ENCODE measurements around the gene POC5.
"Not testable (repeated sequence)": the region's sequence is repeated elsewhere in the genome, so short reads cannot be mapped to it uniquely, and the experiment has no call there.

POC5 gene

DNA sequence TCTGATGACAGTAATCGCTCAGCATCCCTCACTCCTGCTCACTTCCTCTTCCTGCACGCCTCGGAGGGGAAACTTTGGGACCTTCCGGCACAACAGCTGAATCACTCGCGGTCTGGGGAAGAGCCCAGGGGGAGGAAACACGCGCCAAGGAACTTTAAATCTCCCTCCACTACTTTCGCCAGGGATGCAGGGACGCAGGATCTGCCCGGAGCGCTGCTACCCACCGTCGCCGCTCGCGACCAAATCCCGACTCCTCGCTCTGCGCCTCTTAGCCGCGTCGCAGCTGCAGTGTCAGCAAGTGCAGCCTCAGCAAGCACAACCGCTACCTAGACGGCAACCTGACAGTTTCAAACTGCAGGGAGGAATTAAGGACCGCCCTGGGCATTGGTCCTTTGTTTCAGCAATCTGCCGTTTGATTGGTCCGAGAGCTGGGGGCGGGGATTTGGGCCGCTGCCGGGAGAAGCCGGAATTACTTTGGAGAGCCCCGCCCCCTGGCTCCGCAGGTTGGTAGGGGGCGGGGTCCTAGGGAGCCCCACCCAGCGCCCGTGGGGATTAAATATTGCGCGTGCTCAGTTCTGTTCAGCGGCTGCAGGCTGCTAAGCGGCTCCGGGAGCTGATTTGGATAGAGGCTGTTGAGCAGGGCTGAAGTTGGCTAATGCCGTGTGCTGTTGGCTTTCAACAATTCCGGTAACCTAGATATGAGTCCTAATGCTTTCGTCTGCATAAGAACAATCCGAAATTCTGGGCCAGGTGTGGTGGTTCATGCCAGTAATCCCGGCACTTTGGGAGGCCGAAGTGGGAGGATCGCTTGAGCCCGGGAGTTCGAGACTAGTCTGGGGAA, at the start of gene POC5:
Gene POC5 (minus strand): TSS at position 356 of the 841 bp plus-strand sequence. CDS start 4,500 bp downstream, outside the sequence.
- peak; percentile 95 to 96 for DNase-seq

GRCh38 chr5:75758116-75758515, 40.9 kb upstream of the POC5 start:
- DNase-seq: no peak

- DNase-seq: no peak
Measured at GRCh38 chr5:75756981-75757380, 39.7 kb upstream of the POC5 start.

GRCh38 chr5:75756211-75756610, 39.0 kb upstream of the POC5 start:
- DNase-seq: no peak

GRCh38 chr5:75753182-75753581, 35.9 kb upstream of the POC5 start:
- peak in 1 of 2 experiments; percentile 17 for DNase-seq

GRCh38 chr5:75744355-75744754, 27.1 kb upstream of the POC5 start:
- no peak for DNase-seq

GRCh38 chr5:75736273-75736672, 19.0 kb upstream of the POC5 start:
- no peak for DNase-seq

GRCh38 chr5:75734913-75735789, 17.9 kb upstream of the POC5 start:
- DNase-seq: peak; percentile 28 to 38

- no peak for DNase-seq
Measured at GRCh38 chr5:75733767-75734166, 16.5 kb upstream of the POC5 start.

DNA sequence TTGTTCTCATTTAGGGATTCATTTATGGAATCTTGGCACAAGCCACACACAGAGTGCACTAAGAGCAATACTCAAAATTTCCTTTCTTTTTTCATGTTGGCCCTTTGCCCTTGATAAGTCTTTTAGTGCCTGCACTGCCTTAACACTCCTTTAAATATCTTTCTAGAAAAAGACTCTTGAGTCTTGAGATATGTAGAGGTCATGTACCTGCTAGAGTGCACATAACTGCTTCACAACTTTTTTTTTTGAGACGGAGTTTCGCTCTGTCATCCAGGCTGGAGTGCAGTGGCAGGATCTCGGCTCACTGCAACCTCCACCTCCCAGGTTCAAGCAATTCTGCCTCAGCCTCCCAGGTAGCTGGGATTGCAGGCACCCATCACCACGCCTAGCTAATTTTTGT, 14.3 kb upstream of the POC5 start:
- not testable (repeated sequence) for DNase-seq

- no peak for DNase-seq
Measured at GRCh38 chr5:75729321-75729720, 12.1 kb upstream of the POC5 start.

DNA sequence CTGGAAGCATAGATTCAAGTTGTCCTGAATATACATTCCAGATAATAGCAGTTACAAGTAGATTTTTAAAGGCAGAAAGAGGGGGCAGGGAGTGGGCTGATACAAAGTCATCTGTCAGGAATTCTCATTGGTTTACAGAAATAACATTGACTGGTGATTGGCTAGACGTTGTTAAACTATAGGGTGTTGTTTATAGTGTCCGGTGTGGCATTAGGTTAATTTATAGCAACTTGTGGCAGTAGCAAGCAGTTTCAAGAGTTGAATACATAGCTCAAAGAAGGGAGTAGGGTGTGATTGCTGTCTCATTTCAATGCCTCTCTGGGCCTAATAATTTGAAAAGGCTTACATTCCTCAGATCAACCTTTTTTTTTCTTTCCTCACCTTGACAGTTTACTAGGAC, 10.7 kb upstream of the POC5 start:
- DNase-seq: no peak

- DNase-seq: not testable (repeated sequence)
Measured at GRCh38 chr5:75726224-75726623, 9.0 kb upstream of the POC5 start.

GRCh38 chr5:75723378-75723777, 6.1 kb upstream of the POC5 start:
- DNase-seq: no peak

GRCh38 chr5:75721573-75721972, 4.3 kb upstream of the POC5 start:
- no peak for DNase-seq

GRCh38 chr5:75720882-75721281, 3.6 kb upstream of the POC5 start:
- no peak for DNase-seq

- no peak for DNase-seq
Measured at GRCh38 chr5:75716715-75717081, 539 bp downstream of the POC5 start.

DNA sequence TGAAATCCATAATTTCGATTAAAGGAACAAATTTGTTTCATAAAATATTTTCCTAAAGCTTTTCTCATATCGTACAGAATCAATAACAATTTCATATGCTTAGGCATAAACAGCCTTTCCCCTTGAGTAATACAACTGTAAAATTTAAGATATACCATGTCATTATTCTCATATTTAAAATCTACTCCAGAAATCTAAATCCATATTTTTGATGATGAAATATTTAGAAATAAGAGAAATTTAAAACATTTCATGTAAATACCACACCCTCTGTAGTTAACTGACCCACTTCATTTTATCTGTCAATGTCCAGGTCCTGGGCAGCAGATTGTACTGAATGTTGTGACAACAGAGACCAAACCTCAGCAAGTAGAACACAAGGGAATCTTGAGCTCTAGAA, 5.1 kb downstream of the POC5 start:
- DNase-seq: no peak

- no peak for DNase-seq
Measured at GRCh38 chr5:75711151-75711550, 6.1 kb downstream of the POC5 start.

DNA sequence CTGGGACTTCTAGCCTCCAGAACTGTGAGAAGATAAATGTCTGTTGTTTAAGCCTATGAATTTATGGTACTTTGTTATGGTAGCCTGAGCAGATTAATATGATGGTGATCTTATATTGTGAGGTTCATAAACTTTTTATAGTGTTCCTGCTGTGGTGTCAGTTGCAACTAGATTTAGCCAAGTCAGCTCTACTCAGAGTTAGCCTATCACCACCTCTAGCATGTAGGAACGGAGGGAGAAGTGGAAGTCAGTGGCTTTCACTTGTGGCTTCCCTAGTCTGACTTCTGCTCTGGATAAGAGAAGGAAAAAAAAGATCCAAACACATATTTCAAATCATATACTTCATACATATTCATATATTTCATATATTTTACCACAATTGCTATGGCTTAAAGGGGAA, 6.6 kb downstream of the POC5 start:
- no peak for DNase-seq

- DNase-seq: no peak
Measured at GRCh38 chr5:75707911-75708509, 9.2 kb downstream of the POC5 start.

- no peak for DNase-seq
Measured at GRCh38 chr5:75706775-75707174, 10.5 kb downstream of the POC5 start.

GRCh38 chr5:75706016-75706415, 11.2 kb downstream of the POC5 start:
- DNase-seq: no peak

DNA sequence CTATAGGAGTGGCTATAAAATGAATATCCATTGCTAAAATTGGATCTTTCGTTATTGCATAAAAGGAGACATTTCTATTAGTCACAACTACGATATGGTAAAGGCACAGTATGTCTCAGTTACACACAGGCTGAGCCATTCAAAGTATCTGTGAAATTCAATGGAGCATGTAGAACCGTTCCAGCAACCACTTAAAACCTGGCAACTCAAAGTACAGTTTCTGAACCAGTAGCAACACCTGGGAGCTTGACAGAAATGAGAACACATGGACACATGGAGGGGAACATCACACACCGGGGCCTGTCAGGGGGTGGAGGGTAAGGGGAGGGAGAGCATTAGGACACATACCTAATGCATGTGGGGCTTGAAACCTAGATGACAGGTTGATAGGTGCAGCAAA, 15.4 kb downstream of the POC5 start:
- DNase-seq: no peak
